PC-9 (cell line): ENCODE data around the gene ZNF497.

Experiments used
- CTCF ChIP-seq: fragments of 200-600 bp; sonication (generic); conservative IDR thresholded peaks from 2 replicates; pipeline ENCODE4 v1.6.1; 2017; ENCODE audit warnings: mixed run types, antibody characterized with exemption, mild to moderate bottlenecking, moderate library complexity
- EZH2 ChIP-seq: fragments of 200-600 bp; sonication (generic); IDR thresholded peaks from 2 replicates; pipeline ENCODE4 v1.8.0; 2017; ENCODE audit warnings: antibody characterized with exemption, low read depth

GRCh38 chr19:58380037-58380661 is 17.6 kb upstream of the ZNF497 start:
- TF ChIP-seq CTCF: no peak
- TF ChIP-seq EZH2: no peak
